Measurements from ENCODE around the gene C21orf58.

Gene C21orf58

GRCh38 chr21:46294647-46295176 is 29.0 kb downstream of the C21orf58 start:
- DNase-seq: peak; percentile 68

DNA sequence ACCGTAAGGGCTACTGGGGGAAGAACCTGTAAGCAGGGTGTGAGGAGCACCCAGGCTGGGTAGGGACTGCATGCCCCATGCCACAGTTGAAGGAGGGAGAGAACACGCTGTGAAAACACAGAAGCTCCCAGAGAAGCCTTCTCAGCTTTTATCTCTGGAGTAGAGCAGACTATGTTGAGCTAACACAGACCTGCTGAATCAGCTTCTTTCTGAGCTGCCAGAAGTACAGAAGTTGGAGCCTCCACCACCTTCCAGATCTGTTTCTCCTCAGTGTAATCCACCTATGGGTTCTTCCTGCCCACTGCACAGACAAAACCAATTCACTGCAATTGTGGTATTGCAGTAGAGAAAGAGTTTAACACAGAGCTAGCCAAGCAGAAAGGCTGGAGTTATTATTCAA is 32.1 kb downstream of the C21orf58 start:
- DNase-seq: no peak

DNA sequence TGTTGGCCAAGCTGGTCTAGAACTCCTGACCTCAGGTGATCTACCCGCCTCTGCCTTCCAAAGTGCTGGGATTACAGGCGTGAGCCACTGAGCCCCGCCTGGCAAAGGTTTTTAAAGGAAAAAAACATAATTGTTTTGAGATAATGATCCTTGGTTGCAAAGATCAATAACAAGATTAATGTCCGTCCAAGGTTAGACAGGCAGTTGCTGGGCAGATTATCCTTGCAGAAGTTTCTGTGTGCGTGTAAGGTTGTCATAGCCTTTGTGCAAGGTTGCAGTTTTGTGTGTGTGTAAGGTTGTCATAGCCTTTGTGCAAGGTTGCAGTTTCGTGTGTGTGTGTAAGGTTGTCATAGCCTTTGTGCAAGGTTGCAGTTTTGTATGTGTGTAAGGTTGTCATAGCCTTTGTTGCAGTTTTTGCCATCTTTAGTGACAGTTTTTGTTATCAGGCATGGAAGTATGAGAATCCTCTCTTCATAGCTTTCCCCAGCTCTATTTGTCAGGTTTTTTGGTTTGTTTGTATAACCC is 34.0 kb downstream of the C21orf58 start:
- no peak for DNase-seq

GRCh38 chr21:46287541-46287940 is 36.1 kb downstream of the C21orf58 start:
- DNase-seq: no peak

- no peak for DNase-seq
These were observed 37.0 kb downstream of the C21orf58 start for GRCh38 chr21:46286648-46287002.

DNA sequence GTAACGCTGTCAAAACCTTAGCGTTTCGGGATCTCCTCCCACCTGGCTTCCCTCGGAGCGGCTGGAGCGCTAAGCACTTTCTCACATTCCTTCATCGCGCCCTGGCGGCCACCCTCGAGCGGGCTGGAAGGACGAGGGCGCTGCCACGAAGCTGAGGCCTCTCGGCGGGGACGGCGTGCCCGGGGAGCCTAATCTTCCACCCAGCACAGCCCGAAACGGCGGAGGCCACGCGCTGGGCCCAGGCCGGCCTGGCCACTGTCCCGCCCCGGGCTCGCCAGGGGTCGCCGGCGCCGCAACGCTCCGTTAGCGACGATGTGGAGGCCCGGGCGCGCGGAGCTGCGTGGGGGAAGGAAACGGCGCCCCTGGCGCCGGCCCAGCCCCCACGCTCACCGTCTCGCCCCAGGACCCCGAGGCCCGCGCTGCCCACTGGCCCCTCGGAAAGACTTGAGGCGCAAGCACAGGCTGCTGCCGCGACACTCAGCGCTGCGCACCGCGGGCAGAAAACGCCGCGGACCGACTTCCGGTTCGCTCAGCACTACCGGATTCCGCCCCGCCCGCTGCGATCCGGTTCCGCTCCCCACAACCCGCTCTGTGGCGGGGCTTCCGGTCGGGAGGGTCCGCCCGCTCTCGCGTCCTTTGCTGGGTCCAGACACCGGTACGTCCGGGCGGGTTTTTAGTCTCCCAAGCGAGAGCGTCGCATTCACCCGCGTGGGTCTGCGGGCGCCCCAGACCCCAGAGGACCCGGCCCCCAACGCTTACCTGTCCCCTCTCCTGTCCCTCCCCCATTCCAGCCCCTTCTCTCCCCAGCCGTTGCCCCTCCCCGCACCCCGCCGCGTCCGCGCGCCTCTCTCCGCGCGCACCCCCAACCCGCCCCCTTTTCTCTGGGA is 37.7 kb downstream of the C21orf58 start, which contains the start of gene YBEY:
YBEY (plus strand) TSS at position 582 of the 887 bp plus-strand sequence. CDS start 572 bp downstream, outside the sequence.
- peak; percentile 94 for DNase-seq

- no peak for DNase-seq
These were observed 38.4 kb downstream of the C21orf58 start, which contains the start of gene MCM3AP for GRCh38 chr21:46285206-46285661. Gene MCM3AP, minus strand, starts transcription at chr21:46285611. Its CDS starts 325 bp downstream, at chr21:46285286.

DNA sequence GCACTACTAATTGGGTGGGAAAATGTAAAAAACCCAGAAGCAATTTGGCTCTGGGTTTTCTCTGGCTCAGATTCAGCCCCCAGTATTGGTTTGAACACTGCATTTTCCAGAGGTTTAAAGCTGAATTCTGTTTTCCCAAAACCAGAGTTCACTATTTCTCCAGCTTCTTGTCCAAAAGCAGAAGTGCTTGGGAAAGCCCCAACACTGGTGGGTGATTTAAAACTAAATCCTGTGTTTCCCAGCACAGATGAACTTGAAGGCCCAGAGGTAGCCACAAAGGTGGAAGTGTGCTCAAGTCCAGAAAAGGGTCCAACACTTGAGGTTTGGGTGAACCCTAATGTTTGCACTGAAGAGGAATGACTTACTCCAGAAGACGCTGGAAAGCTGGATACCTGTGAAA is 38.9 kb downstream of the C21orf58 start:
- no peak for DNase-seq

DNA sequence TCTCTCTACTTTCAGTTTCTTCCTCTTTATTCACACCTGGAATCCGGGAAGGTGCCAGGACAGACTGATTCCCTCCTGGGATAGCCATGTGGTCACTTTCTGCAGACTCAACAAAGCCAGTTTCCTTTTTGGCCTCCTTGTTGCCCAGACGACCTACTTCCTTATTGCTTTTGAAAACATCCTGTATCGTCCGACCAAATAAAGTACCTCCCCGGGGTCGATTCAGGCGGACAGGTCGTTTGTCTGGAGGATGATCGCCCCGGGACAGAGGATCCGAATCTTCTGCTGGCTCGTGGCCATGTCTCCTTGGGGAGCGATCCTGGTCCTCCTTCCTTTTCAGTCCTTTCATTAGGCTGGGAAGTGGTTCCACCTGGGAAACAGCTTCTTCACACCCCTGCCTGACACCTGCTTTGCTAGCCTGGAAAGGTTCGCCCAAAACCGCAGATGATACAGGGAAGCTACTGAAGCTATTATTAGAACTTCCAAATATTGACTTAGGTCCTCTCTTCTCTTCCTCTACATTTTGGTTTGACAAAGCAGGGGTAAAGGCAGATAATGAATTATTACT is 39.5 kb downstream of the C21orf58 start:
- no peak for DNase-seq

DNA sequence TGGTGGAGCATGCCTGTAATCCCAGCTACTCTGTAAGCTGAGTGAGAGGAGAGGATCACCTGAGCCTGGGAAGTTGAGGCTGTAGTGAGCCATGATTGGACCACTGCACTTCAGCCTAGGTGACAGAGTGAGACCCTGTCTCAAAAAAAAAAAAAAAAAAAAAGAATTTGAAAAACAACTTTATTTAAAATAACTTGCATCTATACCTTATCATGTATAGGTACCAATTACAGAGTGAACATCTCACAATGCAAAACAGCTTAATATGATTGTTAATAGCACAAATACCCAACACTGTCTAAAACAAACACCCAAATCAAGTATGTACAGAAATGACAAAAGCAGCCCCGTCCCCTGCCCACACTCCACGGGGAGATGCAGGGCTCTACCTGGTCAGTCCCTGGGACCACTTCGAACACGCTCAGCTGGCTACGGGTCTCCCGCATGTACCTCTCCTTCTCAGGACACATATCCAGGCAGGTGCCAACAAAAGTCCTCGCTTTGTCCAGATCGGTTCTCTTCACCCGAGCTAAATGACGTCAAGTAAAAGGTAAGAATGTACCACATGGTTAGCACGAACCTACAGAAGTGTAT is 48.8 kb downstream of the C21orf58 start:
- DNase-seq: no peak

DNA sequence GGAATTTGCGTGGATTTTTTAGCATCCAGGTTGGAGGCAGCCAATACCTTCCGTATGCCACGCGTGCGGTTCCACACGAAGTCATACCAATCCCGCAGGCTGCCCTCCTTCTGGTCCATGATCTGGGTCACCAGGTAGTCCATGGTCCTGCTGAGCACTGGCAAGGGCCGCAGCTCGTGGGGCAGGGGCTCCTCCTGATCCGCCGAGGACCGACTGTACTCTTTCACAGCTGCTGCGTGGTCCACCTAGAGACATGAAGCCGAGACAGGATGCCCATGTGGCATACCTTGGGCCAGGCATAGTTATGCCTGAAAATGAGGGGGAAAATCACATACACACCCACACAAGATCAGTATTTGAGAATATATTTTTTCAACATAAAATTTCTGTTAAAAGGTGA is 50.3 kb downstream of the C21orf58 start:
- DNase-seq: no peak

- no peak for DNase-seq
These were observed 54.2 kb downstream of the C21orf58 start for GRCh38 chr21:46269466-46269865.

GRCh38 chr21:46268371-46268770 is 55.3 kb downstream of the C21orf58 start:
- no peak for DNase-seq

- DNase-seq: no peak
These were observed 56.7 kb downstream of the C21orf58 start for GRCh38 chr21:46266946-46267345.

DNA sequence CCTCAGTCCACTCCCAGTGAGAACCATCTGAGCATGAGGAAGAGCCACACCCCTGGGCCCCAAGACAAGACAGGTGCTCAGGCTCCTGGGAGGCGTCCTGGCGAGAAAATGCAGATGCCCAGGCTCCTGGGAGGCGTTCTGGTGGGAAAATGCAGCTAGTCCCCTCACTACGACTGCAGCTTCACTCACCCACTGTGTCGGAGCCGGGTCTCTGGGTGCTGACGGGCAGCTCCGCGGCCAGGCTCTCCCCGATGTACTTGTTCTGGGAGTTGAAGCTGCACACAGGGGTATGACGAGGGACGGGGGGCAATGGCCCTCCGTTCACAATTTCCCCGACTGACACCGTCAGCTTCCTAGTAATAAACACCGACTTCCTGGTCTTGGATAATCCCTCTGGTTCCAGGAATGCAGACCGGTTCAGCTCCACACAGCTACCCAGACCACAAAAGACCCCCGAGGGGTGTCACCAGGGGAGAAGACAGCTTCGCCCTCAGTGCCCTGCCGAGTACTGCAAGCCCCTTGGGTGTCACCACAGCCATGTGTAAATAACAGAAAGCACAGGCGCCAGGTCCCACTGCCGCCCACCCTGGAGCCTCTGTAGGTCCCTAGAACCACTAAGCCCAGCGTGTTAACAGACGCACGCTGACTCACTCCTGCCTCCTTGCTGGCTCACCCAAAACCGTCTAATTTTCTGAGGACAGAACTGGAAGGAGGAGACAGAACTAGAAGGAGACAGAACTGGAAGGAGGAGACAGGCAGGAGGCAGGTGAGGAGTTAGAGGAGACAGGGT is 57.7 kb downstream of the C21orf58 start:
- no peak for DNase-seq

DNA sequence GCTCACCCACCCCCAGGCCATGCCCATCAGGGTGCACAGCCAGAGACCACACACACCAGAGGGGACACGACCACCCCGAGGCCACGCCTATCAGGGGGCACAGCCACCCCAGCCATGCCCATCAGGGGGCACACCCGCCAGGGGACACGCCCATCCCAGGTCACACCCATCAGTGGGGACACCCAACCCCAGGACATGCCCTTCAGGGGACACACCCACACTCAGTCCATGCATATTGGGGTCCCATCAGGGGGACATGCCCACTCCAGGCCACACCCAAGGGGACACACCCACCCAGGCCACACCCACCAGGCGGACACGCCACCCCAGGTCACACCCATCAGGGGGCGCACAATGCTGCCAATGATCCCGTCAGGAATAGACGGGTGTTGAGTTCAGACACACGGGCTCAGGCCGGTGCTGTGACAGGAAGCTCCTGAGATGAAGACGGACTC is 59.0 kb downstream of the C21orf58 start:
- DNase-seq: no peak

- no peak for DNase-seq
These were observed 59.5 kb downstream of the C21orf58 start for GRCh38 chr21:46264046-46264689.

DNA sequence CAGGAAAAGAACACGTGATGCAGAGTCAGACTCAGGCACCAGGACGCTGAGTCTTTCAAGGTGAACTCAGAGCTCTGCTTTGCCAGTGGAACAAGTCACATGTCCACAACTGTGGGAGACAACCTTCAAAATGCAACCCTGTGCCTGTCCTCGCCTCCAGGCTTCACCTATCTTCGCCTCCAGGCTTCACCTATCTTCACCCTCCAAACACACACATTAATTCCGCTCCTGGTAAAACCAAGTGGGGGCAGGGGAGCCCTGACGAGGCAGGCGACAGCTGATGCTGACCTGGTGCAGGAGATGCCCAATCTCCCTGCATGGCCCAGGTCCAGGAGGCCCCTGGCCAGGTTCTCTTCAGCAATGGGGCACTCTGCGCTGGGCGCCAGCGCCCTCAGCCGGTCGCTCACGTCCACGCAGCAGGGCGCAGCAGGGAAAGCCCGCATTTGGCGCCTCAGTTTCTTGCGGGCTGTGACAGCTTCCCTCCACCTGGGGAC is 67.1 kb downstream of the C21orf58 start:
- DNase-seq: no peak

GRCh38 chr21:46255758-46256337 is 67.8 kb downstream of the C21orf58 start:
- DNase-seq: no peak

- no peak for DNase-seq
These were observed 68.5 kb downstream of the C21orf58 start for GRCh38 chr21:46255166-46255565.

Data from fibroblast of skin of abdomen (primary cell).